Neural cell (in vitro differentiated cells): ENCODE results near the gene IFITM10. TPM values are rescaled to one million over a fixed set of nuclear protein-coding genes. Genes with fewer than 3 reads are reported as not detected.

Source experiments
- H2AFZ ChIP-seq: fragments of 200-600, 300-800 bp; sonication (generic), shearing (Covaris generic); 2 replicates; pipeline ENCODE4 v1.6.0; 2014; ENCODE audit warnings: low read depth, mild to moderate bottlenecking, antibody characterized with exemption, low read length, moderate library complexity
- H3F3A ChIP-seq: fragments of 200-600 bp; shearing (Covaris generic); 2 replicates; pipeline ENCODE4 v1.6.1; 2016; ENCODE audit warnings: mild to moderate bottlenecking, moderate library complexity, mixed read lengths, antibody characterized with exemption, low read length; ENCODE audit not compliant: insufficient read depth, poor library complexity, severe bottlenecking
- H3K27ac ChIP-seq: fragments of 200-600, 300-800 bp; sonication (generic), shearing (Covaris generic); 2 replicates; pipeline ENCODE4 v1.5.1; 2014; ENCODE audit warnings: mild to moderate bottlenecking, low read length, moderate library complexity
- H3K27me3 ChIP-seq: fragments of 300-800, 200-600 bp; sonication (generic), shearing (Covaris generic); 2 replicates; pipeline ENCODE4 v1.6.0; 2014; ENCODE audit warnings: mild to moderate bottlenecking, low read depth, low read length, moderate library complexity; ENCODE audit not compliant: insufficient read depth
- H3K36me3 ChIP-seq: fragments of 300-800, 200-600 bp; sonication (generic), shearing (Covaris generic); 2 replicates; pipeline ENCODE4 v1.5.1; 2014; ENCODE audit warnings: mild to moderate bottlenecking, antibody characterized with exemption, low read length, moderate library complexity; ENCODE audit not compliant: insufficient read depth
- H3K4me2 ChIP-seq: fragments of 300-800, 200-600 bp; sonication (generic), shearing (Covaris generic); 2 replicates; pipeline ENCODE4 v1.6.0; 2014; ENCODE audit warnings: mild to moderate bottlenecking, low read length
- H3K4me3 ChIP-seq: fragments of 300-800, 200-600 bp; sonication (generic), shearing (Covaris generic); 2 replicates; pipeline ENCODE4 v1.5.1; 2014; ENCODE audit warnings: mild to moderate bottlenecking, low read length, moderate library complexity
- H3K79me2 ChIP-seq: fragments of 200-600 bp; shearing (Covaris generic); replicated peaks from 2 replicates; pipeline ENCODE4 v1.6.0; 2014; ENCODE audit warnings: mild to moderate bottlenecking, low read length, moderate library complexity; ENCODE audit not compliant: insufficient read depth
- H3K9ac ChIP-seq: fragments of 300-800, 200-600 bp; sonication (generic), shearing (Covaris generic); 2 replicates; pipeline ENCODE4 v1.6.1; 2016; ENCODE audit warnings: mild to moderate bottlenecking, low read length, mixed read lengths
- H3K9me2 ChIP-seq: fragments of 200-600 bp; shearing (Covaris generic); 2 replicates; pipeline ENCODE4 v1.6.1; 2016; ENCODE audit warnings: mild to moderate bottlenecking, low read length, mixed read lengths; ENCODE audit not compliant: insufficient read depth
- H3K9me3 ChIP-seq: fragments of 200-600, 300-800 bp; sonication (generic), shearing (Covaris generic); 2 replicates; pipeline ENCODE4 v1.6.1; 2016; ENCODE audit warnings: mild to moderate bottlenecking, mixed run types, low read length, moderate library complexity, mixed read lengths
- H4K20me1 ChIP-seq: fragments of 200-600 bp; shearing (Covaris generic); 2 replicates; pipeline ENCODE4 v1.6.1; 2016; ENCODE audit warnings: mild to moderate bottlenecking, mixed run types; ENCODE audit not compliant: insufficient read depth
- EP300 ChIP-seq: fragments of 450-650 bp; conservative IDR thresholded peaks from 2 replicates; pipeline ENCODE4 v1.6.1; 2014; ENCODE audit warnings: antibody characterized with exemption, mild to moderate bottlenecking, moderate library complexity; ENCODE audit not compliant: poor library complexity, severe bottlenecking
- EZH2 ChIP-seq: fragments of 200-600, 300-800 bp; shearing (Covaris generic), sonication (generic); IDR thresholded peaks from 2 replicates; pipeline ENCODE4 v1.6.1; 2014; ENCODE audit warnings: antibody characterized with exemption, low read length, borderline replicate concordance, mild to moderate bottlenecking; ENCODE audit not compliant: insufficient read depth, poor library complexity, severe bottlenecking
- MXI1 ChIP-seq: fragments of 450-650 bp; conservative IDR thresholded peaks from 2 replicates; pipeline ENCODE4 v1.6.1; 2014; ENCODE audit warnings: antibody characterized with exemption, mild to moderate bottlenecking; ENCODE audit not compliant: poor library complexity, severe bottlenecking
- POLR2AphosphoS5 ChIP-seq: IDR thresholded peaks from 2 replicates; pipeline ENCODE4 v1.6.1; 2012
- RAD21 ChIP-seq: fragments of 450-650 bp; conservative IDR thresholded peaks from 2 replicates; pipeline ENCODE4 v1.6.1; 2014; ENCODE audit warnings: antibody characterized with exemption, mild to moderate bottlenecking, moderate library complexity
- SMC3 ChIP-seq: fragments of 450-650 bp; conservative IDR thresholded peaks from 2 replicates; pipeline ENCODE4 v1.6.1; 2014; ENCODE audit warnings: antibody characterized with exemption, mild to moderate bottlenecking, moderate library complexity; ENCODE audit not compliant: poor library complexity
- TAF1 ChIP-seq: IDR thresholded peaks from 2 replicates; pipeline ENCODE4 v1.6.1; 2012; ENCODE audit warnings: low read depth
- polyA plus RNA-seq: library from polyadenylated mRNA; depleted of rRNA; stranded (reverse); fragments of >200 nt; gene quantifications from 2 replicates; pipeline ENCODE4 v1.2.3, GENCODE V29; 2014
- TF ChIP-seq, protein P1 (sequence below): IDR thresholded peaks from 2 replicates; pipeline ENCODE4 v1.6.1; 2012; ENCODE audit warnings: borderline replicate concordance
- TF ChIP-seq, protein P2 (sequence below): fragments of 450-650 bp; IDR thresholded peaks from 2 replicates; pipeline ENCODE4 v1.5.1; 2014; ENCODE audit warnings: antibody characterized with exemption, mild to moderate bottlenecking, moderate library complexity; ENCODE audit not compliant: poor library complexity, severe bottlenecking

The IFITM10 gene
- polyA plus RNA-seq, 1 donor from 2014 or later = 1.1 TPM

DNA sequence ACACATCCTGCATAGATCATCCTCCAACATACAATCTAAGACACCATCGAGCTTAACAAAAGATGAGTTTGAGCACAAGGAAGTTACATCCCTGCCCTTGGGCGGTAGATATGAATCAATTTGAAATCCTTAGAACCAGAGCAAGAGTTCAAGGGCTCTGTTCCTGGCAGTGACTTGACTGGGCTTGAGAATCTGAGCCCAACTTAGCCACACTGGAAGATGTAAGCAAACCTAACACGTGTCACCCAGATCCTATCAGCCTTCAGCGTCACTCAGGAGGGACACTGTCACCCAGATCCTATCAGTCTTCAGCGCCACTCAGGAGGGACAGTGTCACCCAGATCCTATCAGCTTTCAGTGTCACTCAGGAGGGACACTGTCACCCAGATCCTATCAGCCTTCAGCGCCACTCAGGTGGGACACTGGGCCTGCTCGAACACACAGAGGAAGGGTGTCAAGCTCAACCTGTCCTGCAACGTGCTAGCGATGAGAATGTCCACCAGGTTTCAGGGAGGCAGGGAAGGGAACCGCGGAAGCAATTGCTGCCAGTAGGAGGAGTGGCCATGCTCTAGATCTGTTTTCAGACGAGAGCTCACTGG, 46.1 kb upstream of the IFITM10 start:
- Histone ChIP-seq H3K9me2 (no peaks in the 10 kb centered on the region), H3F3A (no peaks in the 10 kb centered on the region), H3K9me3 (no peaks in the 10 kb centered on the region), H3K36me3 (no peaks in the 10 kb centered on the region), H3K27me3 (no peaks in the 10 kb centered on the region), H3K4me2 (no peak overlapping the region), H4K20me1 (no peaks in the 10 kb centered on the region), H3K79me2 (no peaks in the 10 kb centered on the region), H2AFZ (no peak overlapping the region), H3K9ac (no peak overlapping the region), H3K27ac (no peak overlapping the region), H3K4me3 (no peak overlapping the region)
- TF ChIP-seq SMC3 (no peak), POLR2AphosphoS5 (no peak), RAD21 (no peak), EP300 (no peak), TAF1 (no peak), EZH2 (no peak), MXI1 (no peak)
- TF ChIP-seq, protein P1, sequence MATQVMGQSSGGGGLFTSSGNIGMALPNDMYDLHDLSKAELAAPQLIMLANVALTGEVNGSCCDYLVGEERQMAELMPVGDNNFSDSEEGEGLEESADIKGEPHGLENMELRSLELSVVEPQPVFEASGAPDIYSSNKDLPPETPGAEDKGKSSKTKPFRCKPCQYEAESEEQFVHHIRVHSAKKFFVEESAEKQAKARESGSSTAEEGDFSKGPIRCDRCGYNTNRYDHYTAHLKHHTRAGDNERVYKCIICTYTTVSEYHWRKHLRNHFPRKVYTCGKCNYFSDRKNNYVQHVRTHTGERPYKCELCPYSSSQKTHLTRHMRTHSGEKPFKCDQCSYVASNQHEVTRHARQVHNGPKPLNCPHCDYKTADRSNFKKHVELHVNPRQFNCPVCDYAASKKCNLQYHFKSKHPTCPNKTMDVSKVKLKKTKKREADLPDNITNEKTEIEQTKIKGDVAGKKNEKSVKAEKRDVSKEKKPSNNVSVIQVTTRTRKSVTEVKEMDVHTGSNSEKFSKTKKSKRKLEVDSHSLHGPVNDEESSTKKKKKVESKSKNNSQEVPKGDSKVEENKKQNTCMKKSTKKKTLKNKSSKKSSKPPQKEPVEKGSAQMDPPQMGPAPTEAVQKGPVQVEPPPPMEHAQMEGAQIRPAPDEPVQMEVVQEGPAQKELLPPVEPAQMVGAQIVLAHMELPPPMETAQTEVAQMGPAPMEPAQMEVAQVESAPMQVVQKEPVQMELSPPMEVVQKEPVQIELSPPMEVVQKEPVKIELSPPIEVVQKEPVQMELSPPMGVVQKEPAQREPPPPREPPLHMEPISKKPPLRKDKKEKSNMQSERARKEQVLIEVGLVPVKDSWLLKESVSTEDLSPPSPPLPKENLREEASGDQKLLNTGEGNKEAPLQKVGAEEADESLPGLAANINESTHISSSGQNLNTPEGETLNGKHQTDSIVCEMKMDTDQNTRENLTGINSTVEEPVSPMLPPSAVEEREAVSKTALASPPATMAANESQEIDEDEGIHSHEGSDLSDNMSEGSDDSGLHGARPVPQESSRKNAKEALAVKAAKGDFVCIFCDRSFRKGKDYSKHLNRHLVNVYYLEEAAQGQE = no peak
- TF ChIP-seq, protein P2, sequence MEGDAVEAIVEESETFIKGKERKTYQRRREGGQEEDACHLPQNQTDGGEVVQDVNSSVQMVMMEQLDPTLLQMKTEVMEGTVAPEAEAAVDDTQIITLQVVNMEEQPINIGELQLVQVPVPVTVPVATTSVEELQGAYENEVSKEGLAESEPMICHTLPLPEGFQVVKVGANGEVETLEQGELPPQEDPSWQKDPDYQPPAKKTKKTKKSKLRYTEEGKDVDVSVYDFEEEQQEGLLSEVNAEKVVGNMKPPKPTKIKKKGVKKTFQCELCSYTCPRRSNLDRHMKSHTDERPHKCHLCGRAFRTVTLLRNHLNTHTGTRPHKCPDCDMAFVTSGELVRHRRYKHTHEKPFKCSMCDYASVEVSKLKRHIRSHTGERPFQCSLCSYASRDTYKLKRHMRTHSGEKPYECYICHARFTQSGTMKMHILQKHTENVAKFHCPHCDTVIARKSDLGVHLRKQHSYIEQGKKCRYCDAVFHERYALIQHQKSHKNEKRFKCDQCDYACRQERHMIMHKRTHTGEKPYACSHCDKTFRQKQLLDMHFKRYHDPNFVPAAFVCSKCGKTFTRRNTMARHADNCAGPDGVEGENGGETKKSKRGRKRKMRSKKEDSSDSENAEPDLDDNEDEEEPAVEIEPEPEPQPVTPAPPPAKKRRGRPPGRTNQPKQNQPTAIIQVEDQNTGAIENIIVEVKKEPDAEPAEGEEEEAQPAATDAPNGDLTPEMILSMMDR = no peak

DNA sequence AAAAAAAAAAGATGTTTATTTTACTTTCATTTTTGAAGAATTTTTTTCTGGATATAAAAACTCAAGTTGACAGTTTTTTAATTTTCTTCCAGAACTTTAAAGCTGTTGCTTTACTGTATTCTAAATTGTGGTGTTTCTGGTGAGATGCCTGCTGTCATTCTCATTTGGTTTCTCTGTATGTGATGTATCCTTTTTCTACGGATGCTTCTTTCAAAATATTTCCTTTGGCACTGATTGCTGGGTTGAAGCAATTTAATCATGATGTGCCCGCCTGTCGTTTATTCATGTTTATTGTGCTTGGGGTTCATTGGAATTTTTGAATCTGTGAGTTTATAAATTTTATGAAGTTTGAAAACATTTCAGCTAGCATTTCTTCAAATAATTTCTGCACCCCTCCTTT, 42.7 kb upstream of the IFITM10 start:
- Histone ChIP-seq H3K27ac (no peak overlapping the region), H2AFZ (no peak overlapping the region), H3K36me3 (no peaks in the 10 kb centered on the region), H4K20me1 (no peaks in the 10 kb centered on the region), H3K4me3 (no peak overlapping the region), H3F3A (no peaks in the 10 kb centered on the region), H3K9me3 (no peaks in the 10 kb centered on the region), H3K79me2 (no peaks in the 10 kb centered on the region), H3K9ac (no peak overlapping the region), H3K9me2 (no peaks in the 10 kb centered on the region), H3K27me3 (no peaks in the 10 kb centered on the region), H3K4me2 (no peak overlapping the region)
- no peak for TF ChIP-seq RAD21

DNA sequence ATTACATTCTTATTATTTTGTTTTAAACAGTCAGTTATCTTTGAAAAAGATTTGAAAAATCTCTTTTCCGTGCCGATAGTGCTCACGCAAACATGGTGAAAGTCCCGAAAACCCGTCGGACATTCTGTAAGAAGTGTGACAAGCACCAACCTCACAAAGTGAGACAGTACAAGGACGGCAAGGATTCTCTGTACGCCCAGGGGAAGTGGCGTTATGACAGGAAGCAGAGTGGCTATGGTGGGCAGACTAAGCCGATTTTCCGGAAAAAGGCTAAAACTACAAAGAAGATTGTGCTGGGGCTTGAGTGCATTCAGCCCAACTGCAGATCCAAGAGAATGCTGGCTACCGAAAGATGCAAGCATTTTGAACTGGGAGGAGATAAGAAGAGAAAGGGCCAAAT, 42.1 kb upstream of the IFITM10 start:
- H3K36me3 ChIP-seq = no peaks in the 10 kb centered on the region
- no peak overlapping the region for H3K4me3 ChIP-seq
- no peak for TF ChIP-seq EP300
- no peak for TF ChIP-seq POLR2AphosphoS5
- no peak for TF ChIP-seq RAD21
- no peak for TF ChIP-seq TAF1
- TF ChIP-seq EZH2 = no peak
- no peak for TF ChIP-seq SMC3
- no peak for TF ChIP-seq MXI1
- TF ChIP-seq, protein P1 = no peak
- TF ChIP-seq, protein P2 = no peak
- H2AFZ ChIP-seq = no peak overlapping the region
- H3K27ac ChIP-seq = no peak overlapping the region
- H3K4me2 ChIP-seq = no peak overlapping the region
- no peaks in the 10 kb centered on the region for H3K27me3 ChIP-seq
- no peaks in the 10 kb centered on the region for H3K9me3 ChIP-seq
- no peaks in the 10 kb centered on the region for H3K9me2 ChIP-seq
- no peaks in the 10 kb centered on the region for H4K20me1 ChIP-seq
- no peaks in the 10 kb centered on the region for H3F3A ChIP-seq
- no peak overlapping the region for H3K9ac ChIP-seq
- H3K79me2 ChIP-seq = no peaks in the 10 kb centered on the region
